ENCODE data around the gene GFRA1. TPM values are rescaled to one million over a fixed set of nuclear protein-coding genes. Genes with fewer than 3 reads are reported as not detected.
"Not testable (repeated sequence)": the region's sequence is repeated elsewhere in the genome, so short reads cannot be mapped to it uniquely, and the experiment has no call there.

Gene GFRA1
- total RNA-seq, 1 experiment from 2014 or later, result 0.30 TPM

DNA sequence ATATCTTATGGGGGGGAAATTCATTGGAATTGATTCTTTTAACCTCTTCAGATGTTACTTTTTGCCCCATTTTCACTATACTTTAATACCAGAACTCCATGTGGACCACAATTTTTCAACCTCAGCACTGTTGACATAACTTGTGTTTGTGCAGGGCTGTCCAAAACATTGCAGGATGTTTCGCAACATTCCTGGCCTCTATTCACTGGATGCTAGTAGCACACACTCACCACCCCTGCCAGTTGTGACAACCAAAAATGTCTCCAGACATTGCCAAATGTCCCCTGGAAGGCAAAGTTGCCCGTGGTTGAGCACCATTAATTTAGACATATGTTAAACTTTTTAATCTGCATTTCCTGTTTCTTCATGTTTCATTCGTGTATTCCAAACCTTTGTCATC, 234.7 kb downstream of the GFRA1 start:
- intact Hi-C loops (cut with micrococcal nuclease), result no loop called here
- BruUV-seq (replicated peaks), result no TSS peak
- Histone ChIP-seq H3K4me2 (ENCODE audit: low read length) (no peak overlapping the region), H3K4me3 (replicated peaks in 1 of 2; ENCODE audit: low read depth in 1 of 2, low read length in 2 of 2) (no peak overlapping the region), H3K4me1 (ENCODE audit: control insufficient read depth in 1 of 2, insufficient read depth in 2 of 2, low read length in 2 of 2) (no peaks in the 10 kb centered on the region), H2AFZ (ENCODE audit: low read depth, low read length, poor library complexity, severe bottlenecking) (no peak overlapping the region), H3K27me3 (ENCODE audit: insufficient read depth, low read length) (no peaks in the 10 kb centered on the region), H3K9me2 (ENCODE audit: insufficient read depth) (no peaks in the 10 kb centered on the region), H3K36me3 (ENCODE audit: control insufficient read depth in 1 of 2, insufficient read depth in 2 of 2, low read length in 2 of 2) (no peaks in the 10 kb centered on the region), H4K20me1 (ENCODE audit: insufficient read depth) (no peaks in the 10 kb centered on the region), H3K27ac (ENCODE audit: low read depth, low read length) (no peak overlapping the region), H3K79me2 (ENCODE audit: insufficient read depth, low read length) (no peaks in the 10 kb centered on the region), H3K9ac (ENCODE audit: low read length) (no peak overlapping the region), H3K9me3 (ENCODE audit: control insufficient read depth in 1 of 2, insufficient read depth in 1 of 2, low read depth in 1 of 2, low read length in 2 of 2) (no peaks in the 10 kb centered on the region)
- TF ChIP-seq, protein P1, sequence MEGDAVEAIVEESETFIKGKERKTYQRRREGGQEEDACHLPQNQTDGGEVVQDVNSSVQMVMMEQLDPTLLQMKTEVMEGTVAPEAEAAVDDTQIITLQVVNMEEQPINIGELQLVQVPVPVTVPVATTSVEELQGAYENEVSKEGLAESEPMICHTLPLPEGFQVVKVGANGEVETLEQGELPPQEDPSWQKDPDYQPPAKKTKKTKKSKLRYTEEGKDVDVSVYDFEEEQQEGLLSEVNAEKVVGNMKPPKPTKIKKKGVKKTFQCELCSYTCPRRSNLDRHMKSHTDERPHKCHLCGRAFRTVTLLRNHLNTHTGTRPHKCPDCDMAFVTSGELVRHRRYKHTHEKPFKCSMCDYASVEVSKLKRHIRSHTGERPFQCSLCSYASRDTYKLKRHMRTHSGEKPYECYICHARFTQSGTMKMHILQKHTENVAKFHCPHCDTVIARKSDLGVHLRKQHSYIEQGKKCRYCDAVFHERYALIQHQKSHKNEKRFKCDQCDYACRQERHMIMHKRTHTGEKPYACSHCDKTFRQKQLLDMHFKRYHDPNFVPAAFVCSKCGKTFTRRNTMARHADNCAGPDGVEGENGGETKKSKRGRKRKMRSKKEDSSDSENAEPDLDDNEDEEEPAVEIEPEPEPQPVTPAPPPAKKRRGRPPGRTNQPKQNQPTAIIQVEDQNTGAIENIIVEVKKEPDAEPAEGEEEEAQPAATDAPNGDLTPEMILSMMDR (IDR thresholded peaks at IDR 0.05 in 2 of 3, conservative IDR thresholded peaks at IDR 0.05 in 1 of 3; ENCODE audit: borderline replicate concordance in 1 of 3, insufficient read depth in 1 of 3, low read depth in 2 of 3, low read length in 2 of 3), result no peak
- TF ChIP-seq EZH2 (IDR thresholded peaks at IDR 0.05) (no peak), ZFX (IDR thresholded peaks at IDR 0.05) (no peak), POLR2AphosphoS5 (IDR thresholded peaks at IDR 0.05; ENCODE audit: low read depth, low read length) (no peak), POLR2A (IDR thresholded peaks at IDR 0.05; ENCODE audit: borderline replicate concordance, extremely low read depth, insufficient read depth, insufficient read length) (no peak), YY1 (IDR thresholded peaks at IDR 0.05; ENCODE audit: extremely low read depth, insufficient replicate concordance, low read depth, low read length) (no peak), ZNF274 (IDR thresholded peaks at IDR 0.05; ENCODE audit: low read depth, low read length) (no peak), CEBPB (IDR thresholded peaks at IDR 0.05; ENCODE audit: low read depth) (no peak)
- TF ChIP-seq, protein P2, sequence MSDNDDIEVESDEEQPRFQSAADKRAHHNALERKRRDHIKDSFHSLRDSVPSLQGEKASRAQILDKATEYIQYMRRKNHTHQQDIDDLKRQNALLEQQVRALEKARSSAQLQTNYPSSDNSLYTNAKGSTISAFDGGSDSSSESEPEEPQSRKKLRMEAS (IDR thresholded peaks at IDR 0.05), result no peak
- TF ChIP-seq, protein P3, sequence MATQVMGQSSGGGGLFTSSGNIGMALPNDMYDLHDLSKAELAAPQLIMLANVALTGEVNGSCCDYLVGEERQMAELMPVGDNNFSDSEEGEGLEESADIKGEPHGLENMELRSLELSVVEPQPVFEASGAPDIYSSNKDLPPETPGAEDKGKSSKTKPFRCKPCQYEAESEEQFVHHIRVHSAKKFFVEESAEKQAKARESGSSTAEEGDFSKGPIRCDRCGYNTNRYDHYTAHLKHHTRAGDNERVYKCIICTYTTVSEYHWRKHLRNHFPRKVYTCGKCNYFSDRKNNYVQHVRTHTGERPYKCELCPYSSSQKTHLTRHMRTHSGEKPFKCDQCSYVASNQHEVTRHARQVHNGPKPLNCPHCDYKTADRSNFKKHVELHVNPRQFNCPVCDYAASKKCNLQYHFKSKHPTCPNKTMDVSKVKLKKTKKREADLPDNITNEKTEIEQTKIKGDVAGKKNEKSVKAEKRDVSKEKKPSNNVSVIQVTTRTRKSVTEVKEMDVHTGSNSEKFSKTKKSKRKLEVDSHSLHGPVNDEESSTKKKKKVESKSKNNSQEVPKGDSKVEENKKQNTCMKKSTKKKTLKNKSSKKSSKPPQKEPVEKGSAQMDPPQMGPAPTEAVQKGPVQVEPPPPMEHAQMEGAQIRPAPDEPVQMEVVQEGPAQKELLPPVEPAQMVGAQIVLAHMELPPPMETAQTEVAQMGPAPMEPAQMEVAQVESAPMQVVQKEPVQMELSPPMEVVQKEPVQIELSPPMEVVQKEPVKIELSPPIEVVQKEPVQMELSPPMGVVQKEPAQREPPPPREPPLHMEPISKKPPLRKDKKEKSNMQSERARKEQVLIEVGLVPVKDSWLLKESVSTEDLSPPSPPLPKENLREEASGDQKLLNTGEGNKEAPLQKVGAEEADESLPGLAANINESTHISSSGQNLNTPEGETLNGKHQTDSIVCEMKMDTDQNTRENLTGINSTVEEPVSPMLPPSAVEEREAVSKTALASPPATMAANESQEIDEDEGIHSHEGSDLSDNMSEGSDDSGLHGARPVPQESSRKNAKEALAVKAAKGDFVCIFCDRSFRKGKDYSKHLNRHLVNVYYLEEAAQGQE (IDR thresholded peaks at IDR 0.05; ENCODE audit: low read depth), result no peak
- ChIA-PET CTCF (no interaction called here), POLR2A (no interaction called here), RAD21 (ENCODE audit: low non-redundant PET in 1 of 2, low total read pairs in 2 of 2, uncharacterized antibody in 2 of 2, unreplicated experiment in 2 of 2) (no interaction called here)
- ATAC-seq, result no peak
- DNase-seq (ENCODE audit: low read depth, low spot score), result no peak

DNA sequence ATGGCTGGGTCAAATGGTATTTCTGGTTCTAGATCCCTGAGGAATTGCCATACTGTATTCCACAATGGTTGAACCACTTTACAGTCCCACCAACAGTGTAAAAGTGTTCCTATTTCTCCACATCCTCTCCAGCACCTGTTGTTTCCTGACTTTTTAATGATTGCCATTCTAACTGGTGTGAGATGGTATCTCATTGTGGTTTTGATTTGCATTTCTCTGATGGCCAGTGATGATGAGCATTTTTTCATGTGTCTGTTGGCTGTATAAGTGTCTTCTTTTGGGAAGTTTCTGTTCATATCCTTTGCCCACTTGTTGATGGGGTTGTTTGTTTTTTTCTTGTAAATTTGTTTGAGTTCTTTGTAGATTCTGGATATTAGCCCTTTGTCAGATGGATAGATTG, 237.6 kb downstream of the GFRA1 start:
- intact Hi-C loops (cut with micrococcal nuclease); POLR2A ChIA-PET; RAD21 ChIA-PET (ENCODE audit: low non-redundant PET in 1 of 2, low total read pairs in 2 of 2, uncharacterized antibody in 2 of 2, unreplicated experiment in 2 of 2); DNase-seq (ENCODE audit: low read depth, low spot score); BruUV-seq (replicated peaks); H3K9me3 ChIP-seq (ENCODE audit: control insufficient read depth in 1 of 2, insufficient read depth in 1 of 2, low read depth in 1 of 2, low read length in 2 of 2); H3K27ac ChIP-seq (ENCODE audit: low read depth, low read length); H2AFZ ChIP-seq (ENCODE audit: low read depth, low read length, poor library complexity, severe bottlenecking); H3K79me2 ChIP-seq (ENCODE audit: insufficient read depth, low read length); H3K27me3 ChIP-seq (ENCODE audit: insufficient read depth, low read length); H3K36me3 ChIP-seq (ENCODE audit: control insufficient read depth in 1 of 2, insufficient read depth in 2 of 2, low read length in 2 of 2); H3K9ac ChIP-seq (ENCODE audit: low read length); CTCF ChIA-PET; ATAC-seq; H3K4me2 ChIP-seq (ENCODE audit: low read length); H3K9me2 ChIP-seq (ENCODE audit: insufficient read depth); H4K20me1 ChIP-seq (ENCODE audit: insufficient read depth); H3K4me3 ChIP-seq (replicated peaks in 1 of 2; ENCODE audit: low read depth in 1 of 2, low read length in 2 of 2); H3K4me1 ChIP-seq (ENCODE audit: control insufficient read depth in 1 of 2, insufficient read depth in 2 of 2, low read length in 2 of 2): not testable (repeated sequence)
